DND-41 (cell line): ENCODE data around the gene ANKMY1.
"Not testable (repeated sequence)": the region's sequence is repeated elsewhere in the genome, so short reads cannot be mapped to it uniquely, and the experiment has no call there.

Experiments used
- ATAC-seq: fragments of 200-7000 bp; cut with Tn5 transposase; 3 replicates; pipeline ENCODE4 v1.9.1; 2021; ENCODE audit warnings: low read depth; ENCODE audit not compliant: insufficient read depth
- DNase-seq: peaks from one replicate; pipeline ENCODE4 v3.0.0-alpha.2; 2020
- H2AFZ ChIP-seq: 2 replicates; pipeline ENCODE4 v1.6.0; 2012; ENCODE audit warnings: low read depth, low read length
- H3K27ac ChIP-seq: 2 replicates; pipeline ENCODE4 v1.5.1; 2012; ENCODE audit warnings: low read length, inconsistent platforms
- H3K27me3 ChIP-seq: fragments of 200-600 bp; sonication (generic); 2 replicates; pipeline ENCODE4 v1.6.0; 2012; ENCODE audit warnings: low read length, mild to moderate bottlenecking, inconsistent platforms; ENCODE audit not compliant: insufficient read depth, poor library complexity
- H3K36me3 ChIP-seq: 2 replicates; pipeline ENCODE4 v1.5.1; 2012; ENCODE audit warnings: low read length, inconsistent platforms; ENCODE audit not compliant: insufficient read depth
- H3K4me1 ChIP-seq: 2 replicates; pipeline ENCODE4 v1.5.1; 2012; ENCODE audit warnings: mild to moderate bottlenecking, low read length; ENCODE audit not compliant: insufficient read depth
- H3K4me2 ChIP-seq: 2 replicates; pipeline ENCODE4 v1.6.0; 2012; ENCODE audit warnings: mild to moderate bottlenecking, moderate library complexity, low read length, inconsistent platforms; ENCODE audit not compliant: insufficient read depth
- H3K4me3 ChIP-seq, 2 experiments: fragments of 200-600 bp in 1 of 2; shearing (Covaris generic) in 1 of 2; 2 replicates each; pipeline ENCODE4 v1.5.1; 2012 to 2016; ENCODE audit warnings: inconsistent platforms in 2 of 2, low read length in 2 of 2, mild to moderate bottlenecking in 2 of 2, low read depth in 1 of 2, moderate library complexity in 1 of 2
- H3K79me2 ChIP-seq: 2 replicates; pipeline ENCODE4 v1.6.0; 2012; ENCODE audit warnings: low read length, inconsistent platforms; ENCODE audit not compliant: insufficient read depth
- H3K9ac ChIP-seq: 2 replicates; pipeline ENCODE4 v1.6.0; 2012; ENCODE audit warnings: low read depth, mild to moderate bottlenecking, inconsistent platforms, low read length, moderate library complexity
- H3K9me3 ChIP-seq: 2 replicates; pipeline ENCODE4 v1.5.1; 2012; ENCODE audit warnings: low read length, moderate library complexity, mild to moderate bottlenecking, inconsistent platforms; ENCODE audit not compliant: insufficient read depth, severe bottlenecking
- H4K20me1 ChIP-seq: 2 replicates; pipeline ENCODE4 v1.6.0; 2012; ENCODE audit warnings: low read length; ENCODE audit not compliant: insufficient read depth
- EZH2 ChIP-seq: IDR thresholded peaks from 3 replicates; pipeline ENCODE4 v1.6.1; 2012; ENCODE audit warnings: borderline replicate concordance, low read depth, mild to moderate bottlenecking, moderate library complexity, low read length, inconsistent platforms; ENCODE audit not compliant: severe bottlenecking
- TF ChIP-seq, protein P1 (sequence below): IDR thresholded peaks from 2 replicates; pipeline ENCODE4 v1.5.1; 2012; ENCODE audit warnings: borderline replicate concordance, low read length, moderate library complexity, mild to moderate bottlenecking; ENCODE audit not compliant: poor library complexity, severe bottlenecking; ENCODE audit errors: extremely low read depth

Gene ANKMY1

DNA sequence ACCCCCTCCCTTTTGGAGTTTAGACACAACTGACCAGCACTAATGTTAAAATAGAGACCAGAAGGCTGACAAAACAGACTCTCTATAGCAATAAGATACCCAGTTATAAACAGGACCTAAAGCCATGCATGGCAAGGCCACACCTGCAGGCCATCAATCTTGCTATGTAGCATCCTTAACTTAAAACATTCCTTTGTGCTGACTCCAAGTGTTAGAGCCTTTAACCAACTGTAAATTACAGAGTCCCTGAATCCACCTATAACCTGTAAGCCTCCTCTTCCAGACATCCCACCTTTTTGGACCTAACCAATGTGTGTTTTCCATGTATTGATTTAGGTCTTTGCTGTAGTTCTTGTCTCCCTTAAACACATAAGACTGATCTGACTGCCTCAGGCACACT, 17.9 kb downstream of the ANKMY1 start:
- Histone ChIP-seq H3K27ac (no peak overlapping the region), H3K27me3 (no peaks in the 10 kb centered on the region), H3K9me3 (no peaks in the 10 kb centered on the region), H2AFZ (no peak overlapping the region), H3K36me3 (peaks cover 41% of the 10 kb centered on the region), H3K4me3 (no peak overlapping the region), H3K9ac (no peak overlapping the region), H3K4me1 (no peaks in the 10 kb centered on the region), H3K4me2 (no peak overlapping the region), H3K79me2 (peaks cover 5% of the 10 kb centered on the region; the same call in 1 of the 2 replicates), H4K20me1 (no peaks in the 10 kb centered on the region)
- ATAC-seq (no peak), DNase-seq (no peak)
- no peak for TF ChIP-seq EZH2
- TF ChIP-seq, protein P1, sequence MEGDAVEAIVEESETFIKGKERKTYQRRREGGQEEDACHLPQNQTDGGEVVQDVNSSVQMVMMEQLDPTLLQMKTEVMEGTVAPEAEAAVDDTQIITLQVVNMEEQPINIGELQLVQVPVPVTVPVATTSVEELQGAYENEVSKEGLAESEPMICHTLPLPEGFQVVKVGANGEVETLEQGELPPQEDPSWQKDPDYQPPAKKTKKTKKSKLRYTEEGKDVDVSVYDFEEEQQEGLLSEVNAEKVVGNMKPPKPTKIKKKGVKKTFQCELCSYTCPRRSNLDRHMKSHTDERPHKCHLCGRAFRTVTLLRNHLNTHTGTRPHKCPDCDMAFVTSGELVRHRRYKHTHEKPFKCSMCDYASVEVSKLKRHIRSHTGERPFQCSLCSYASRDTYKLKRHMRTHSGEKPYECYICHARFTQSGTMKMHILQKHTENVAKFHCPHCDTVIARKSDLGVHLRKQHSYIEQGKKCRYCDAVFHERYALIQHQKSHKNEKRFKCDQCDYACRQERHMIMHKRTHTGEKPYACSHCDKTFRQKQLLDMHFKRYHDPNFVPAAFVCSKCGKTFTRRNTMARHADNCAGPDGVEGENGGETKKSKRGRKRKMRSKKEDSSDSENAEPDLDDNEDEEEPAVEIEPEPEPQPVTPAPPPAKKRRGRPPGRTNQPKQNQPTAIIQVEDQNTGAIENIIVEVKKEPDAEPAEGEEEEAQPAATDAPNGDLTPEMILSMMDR: no peak

DNA sequence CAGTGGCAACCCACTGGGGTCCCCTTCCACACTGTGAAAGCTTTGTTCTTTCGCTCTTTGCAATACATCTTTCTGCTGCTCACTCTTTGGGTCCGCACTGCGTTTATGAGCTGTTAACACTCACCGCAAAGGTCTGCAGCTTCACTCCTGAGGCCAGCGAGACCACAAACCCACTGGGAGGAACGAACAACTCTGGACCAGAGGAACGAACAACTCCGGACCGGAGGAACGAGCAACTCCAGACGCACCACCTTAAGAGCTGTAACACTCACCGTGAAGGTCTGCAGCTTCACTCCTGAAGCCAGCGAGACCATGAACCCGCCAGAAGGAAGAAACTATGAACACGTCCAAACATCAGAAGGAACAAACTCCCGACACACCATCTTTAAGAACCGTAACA, 18.7 kb downstream of the ANKMY1 start:
- H3K4me1 ChIP-seq, H3K27ac ChIP-seq, H3K9me3 ChIP-seq, H4K20me1 ChIP-seq, H3K4me2 ChIP-seq, H3K4me3 ChIP-seq, H2AFZ ChIP-seq, H3K9ac ChIP-seq, DNase-seq, ATAC-seq, H3K27me3 ChIP-seq, H3K79me2 ChIP-seq: not testable (repeated sequence)
- peaks cover 48% of the 10 kb centered on the region for H3K36me3 ChIP-seq

DNA sequence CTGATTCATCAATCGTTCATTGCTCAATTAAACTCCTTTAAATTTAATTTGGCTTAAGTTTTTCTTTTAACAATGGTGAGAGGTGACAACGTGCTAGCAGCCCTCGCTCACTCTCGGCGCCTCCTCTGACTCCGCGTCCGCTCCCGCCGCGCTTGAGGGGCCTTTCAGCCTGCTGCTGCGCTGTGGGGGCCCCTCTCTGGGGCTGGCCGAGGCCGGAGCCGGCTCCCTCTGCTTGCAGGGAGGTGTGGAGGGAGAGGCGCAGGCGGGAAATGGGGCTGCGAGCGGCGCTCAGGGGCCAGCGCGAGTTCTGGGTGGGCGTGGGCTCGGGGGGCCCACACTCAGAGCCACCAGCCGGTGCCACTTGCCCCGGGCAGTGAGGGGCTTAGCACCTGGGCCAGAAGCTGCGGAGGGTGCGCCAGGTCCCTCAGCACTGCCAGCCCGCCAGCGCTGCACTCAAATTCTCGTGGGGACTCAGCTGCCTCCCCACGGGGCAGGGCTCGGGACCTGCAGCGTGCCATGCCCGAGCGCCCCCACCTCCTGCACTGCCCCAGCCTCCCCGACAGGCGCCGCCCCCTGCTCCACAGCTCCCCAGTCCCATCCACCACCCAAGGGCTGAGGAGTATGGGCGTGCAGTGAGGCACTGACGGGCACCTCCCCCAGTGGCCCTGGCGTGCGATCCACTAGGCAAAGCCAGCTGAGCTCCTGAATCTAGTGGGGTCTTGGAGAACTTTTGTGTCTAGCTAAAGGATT, 19.6 kb downstream of the ANKMY1 start:
- Histone ChIP-seq H3K79me2 (peaks cover 5% of the 10 kb centered on the region; the same call in 1 of the 2 replicates), H3K27me3 (no peaks in the 10 kb centered on the region), H3K4me3 (no peak overlapping the region), H3K9ac (no peak overlapping the region), H3K4me2 (no peak overlapping the region), H2AFZ (no peak overlapping the region), H3K36me3 (peaks cover 54% of the 10 kb centered on the region), H3K4me1 (no peaks in the 10 kb centered on the region), H4K20me1 (no peaks in the 10 kb centered on the region), H3K27ac (no peak overlapping the region), H3K9me3 (peaks cover 4% of the 10 kb centered on the region)
- TF ChIP-seq, protein P1: no peak
- no peak for TF ChIP-seq EZH2
- DNase-seq (no peak), ATAC-seq (no peak)

DNA sequence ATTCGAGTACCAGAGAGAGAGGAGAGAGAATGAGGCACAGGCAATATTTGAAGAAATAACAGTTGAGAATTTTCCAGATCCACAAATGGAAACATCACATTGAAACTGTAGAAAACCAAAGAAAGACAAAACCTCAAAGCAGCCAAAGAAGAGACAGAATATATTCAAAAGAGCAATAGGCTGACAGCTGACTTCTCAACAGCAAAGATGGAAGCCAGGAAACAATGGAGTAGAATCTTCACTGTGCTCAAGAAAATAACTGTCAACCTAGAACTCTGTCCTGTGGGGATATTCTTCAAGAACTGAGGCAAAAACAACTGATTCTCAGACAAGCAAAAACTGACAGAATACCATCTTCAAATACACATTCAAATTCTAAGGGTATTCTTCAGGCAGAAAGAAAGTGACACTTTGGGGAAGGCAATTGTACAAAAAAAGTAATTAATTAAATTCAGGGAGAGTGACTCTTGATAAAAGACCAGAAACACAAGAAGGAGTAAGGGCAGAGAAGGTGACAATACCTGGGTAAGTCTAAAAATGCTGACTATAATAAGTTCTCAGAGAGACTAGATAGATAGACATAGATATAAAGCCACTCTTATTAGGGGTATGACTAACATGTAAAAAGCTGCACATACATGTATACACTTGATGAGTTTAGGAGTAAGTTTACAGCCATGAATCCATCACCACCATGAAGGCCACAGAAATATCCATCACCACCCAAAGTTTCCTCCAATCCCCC, 25.6 kb downstream of the ANKMY1 start:
- no peak for TF ChIP-seq EZH2
- TF ChIP-seq, protein P1: no peak
- H3K9me3 ChIP-seq: peaks cover 37% of the 10 kb centered on the region
- DNase-seq (no peak), ATAC-seq (no peak)
- H3K4me2 ChIP-seq: no peak overlapping the region
- H3K27me3 ChIP-seq: no peaks in the 10 kb centered on the region
- H3K4me1 ChIP-seq: no peaks in the 10 kb centered on the region
- no peaks in the 10 kb centered on the region for H4K20me1 ChIP-seq
- H2AFZ ChIP-seq: no peak overlapping the region
- no peak overlapping the region for H3K9ac ChIP-seq
- peaks cover 64% of the 10 kb centered on the region for H3K36me3 ChIP-seq
- H3K4me3 ChIP-seq: no peak overlapping the region
- H3K79me2 ChIP-seq: no peaks in the 10 kb centered on the region
- no peak overlapping the region for H3K27ac ChIP-seq
